Peyer's patch (tissue), 4 donors: ENCODE data around the gene DPEP2. TPM values are rescaled to one million over a fixed set of nuclear protein-coding genes. Genes with fewer than 3 reads are reported as not detected.

Experiments used
- DNase-seq, 3 donors: peaks; one replicate each; pipeline ENCODE4 v3.0.0-alpha.2; 2017 to 2019
- H3K27ac ChIP-seq, 4 donors: fragments of 200-600 bp; sonication (generic); one replicate each; pipeline ENCODE4 v1.5.1; 2016 to 2019
- H3K27me3 ChIP-seq, 2 donors: fragments of 200-600 bp; sonication (generic); one replicate each; pipeline ENCODE4 v1.5.1; 2019
- H3K36me3 ChIP-seq, 3 donors: fragments of 200-600 bp; sonication (generic); one replicate each; pipeline ENCODE4 v1.5.1; 2016 to 2019
- H3K4me1 ChIP-seq, 4 donors: fragments of 200-600 bp; sonication (generic); one replicate each; pipeline ENCODE4 v1.5.1; 2016 to 2019
- H3K4me3 ChIP-seq, 4 donors: fragments of 200-600 bp; sonication (generic); 1 replicate in 3 of 4; 2 replicates in 1 of 4; pipeline ENCODE4 v1.5.1; 2016 to 2019; ENCODE audit warnings: mild to moderate bottlenecking in 1 of 4
- H3K9me3 ChIP-seq, 4 donors: fragments of 200-600 bp; sonication (generic); one replicate each; pipeline ENCODE4 v1.5.1; 2016 to 2019; ENCODE audit warnings: mild to moderate bottlenecking in 1 of 4
- CTCF ChIP-seq, 6 experiments: fragments of 450-650 bp in 4 of 6; fragments of 200-600 bp in 2 of 6; sonication (generic) in 1 of 6; IDR thresholded peaks; one replicate each; pipeline ENCODE4 v1.5.1; 2017 to 2019; ENCODE audit warnings: antibody characterized with exemption in 6 of 6, mild to moderate bottlenecking in 3 of 6, moderate library complexity in 1 of 6
- POLR2A ChIP-seq, 2 donors: fragments of 450-650 bp; IDR thresholded peaks; one replicate each; pipeline ENCODE4 v1.5.1; 2017; ENCODE audit warnings: antibody characterized with exemption in 2 of 2, mild to moderate bottlenecking in 2 of 2, moderate library complexity in 2 of 2
- total RNA-seq, 4 donors: library from RNA; depleted of rRNA; stranded (reverse); fragments of >200 nt; gene quantifications; one replicate each; pipeline ENCODE4 v1.1.0, GENCODE V29; 2016

Gene DPEP2
- total RNA-seq, 4 donors from 2014 or later = 1.1 to 12.4 (median 6.6) TPM

- no peaks in the 10 kb centered on the region for H3K27me3 ChIP-seq
- H3K36me3 ChIP-seq = no peaks in the 10 kb centered on the region
- H3K4me3 ChIP-seq = peak within 1 kb of the TSS; percentile 78 to 95 (median 92)
- DNase-seq = peak; percentile 80 to 89 (median 80)
- H3K4me1 ChIP-seq = peaks cover 0 to 34% (median 7%) of the 10 kb centered on the region in 4 donors
- no peaks in the 10 kb centered on the region for H3K9me3 ChIP-seq
- peak within 1 kb of the TSS; percentile 88 to 96 (median 94) for H3K27ac ChIP-seq
- TF ChIP-seq POLR2A (IDR thresholded peaks at IDR 0.05) = peak; percentile 38 to 41
- TF ChIP-seq CTCF (IDR thresholded peaks at IDR 0.05) = no peak
Observed at GRCh38 chr16:67968400-67969253, 30.7 kb downstream of the DPEP2 start, which contains the start of gene SLC12A4. TSS of gene SLC12A4 (minus strand) at chr16:67968637. CDS start at chr16:67968553, 84 bp downstream.

- H3K4me3 ChIP-seq = peak overlapping the region; percentile 78 to 95 (median 92)
- no peaks in the 10 kb centered on the region for H3K9me3 ChIP-seq
- no peaks in the 10 kb centered on the region for H3K36me3 ChIP-seq
- no peak for DNase-seq
- TF ChIP-seq CTCF (IDR thresholded peaks at IDR 0.05) = no peak
- no peak for TF ChIP-seq POLR2A (IDR thresholded peaks at IDR 0.05)
- H3K27ac ChIP-seq = peak overlapping the region; percentile 88 to 96 (median 94)
- peaks cover 0 to 40% (median 7%) of the 10 kb centered on the region in 4 donors for H3K4me1 ChIP-seq
- H3K27me3 ChIP-seq = no peaks in the 10 kb centered on the region
Observed at GRCh38 chr16:67967958-67968399, 31.3 kb downstream of the DPEP2 start.

GRCh38 chr16:67967183-67967957 is 31.9 kb downstream of the DPEP2 start:
- TF ChIP-seq POLR2A (IDR thresholded peaks at IDR 0.05) (no peak), CTCF (IDR thresholded peaks at IDR 0.05) (no peak)
- no peaks in the 10 kb centered on the region for H3K9me3 ChIP-seq
- H3K4me3 ChIP-seq = peak overlapping the region; percentile 78 to 95 (median 92)
- peaks cover 0 to 3% (median 0%) of the 10 kb centered on the region in 3 donors for H3K36me3 ChIP-seq
- peak in 1 of 3 donors; percentile 47 for DNase-seq
- peaks cover 0 to 40% (median 7%) of the 10 kb centered on the region in 4 donors for H3K4me1 ChIP-seq
- H3K27me3 ChIP-seq = no peaks in the 10 kb centered on the region
- H3K27ac ChIP-seq = peak overlapping the region; percentile 88 to 96 (median 94)

- no peak for DNase-seq
- TF ChIP-seq CTCF (IDR thresholded peaks at IDR 0.05) (no peak), POLR2A (IDR thresholded peaks at IDR 0.05) (no peak)
- Histone ChIP-seq H3K4me3 (peak overlapping the region in 2 of 4 donors; percentile 78 to 90), H3K36me3 (peaks cover 0 to 10% (median 0%) of the 10 kb centered on the region in 3 donors), H3K4me1 (peaks cover 0 to 46% (median 7%) of the 10 kb centered on the region in 4 donors), H3K27ac (peak overlapping the region in 3 of 4 donors; percentile 88 to 96 (median 93)), H3K9me3 (no peaks in the 10 kb centered on the region), H3K27me3 (no peaks in the 10 kb centered on the region)
Observed at GRCh38 chr16:67966549-67967182, 32.6 kb downstream of the DPEP2 start.
